A549 (cell line): ENCODE data around the gene NOX3. TPM values are rescaled to one million over a fixed set of nuclear protein-coding genes. Genes with fewer than 3 reads are reported as not detected.

Experiments used
- ATAC-seq, 2 experiments: fragments of 200-7000 bp in 1 of 2; fragments of >200 bp in 1 of 2; cut with Nextera tagmentation in 1 of 2; cut with Tn5 transposase in 1 of 2; 3 replicates each; pipeline versions ENCODE4 v1.8.0 to v1.9.1; 2018 to 2020; ENCODE audit warnings: mild to moderate bottlenecking in 1 of 2, moderate library complexity in 1 of 2
- CTCF ChIA-PET: fragments of 300-600 bp; sonication (Branson Sonifier 250); formaldehyde crosslinking; extraction: SDS; loops from one replicate; lab custom pipeline; 2021; ENCODE audit warnings: antibody characterized with exemption, inconsistent platforms; lab: Yijun Ruan, JAX
- POLR2A ChIA-PET: fragments of 350-600 bp; formaldehyde crosslinking; extraction: SDS; loops from one replicate; lab custom pipeline; 2021; ENCODE audit warnings: antibody characterized with exemption, inconsistent platforms; lab: Yijun Ruan, JAX
- DNase-seq, 2 experiments: peaks; one replicate each; pipeline versions ENCODE4 v3.0.0 to v3.0.0-alpha.2; 2011 to 2016; ENCODE audit warnings: low read depth in 1 of 2, low spot score in 1 of 2
- FAIRE-seq: peaks from 2 replicates; lab custom pipeline; 2011; peaks lifted over from hg19 to GRCh38; lab: Jason Lieb, UNC
- H3K27ac ChIP-seq, 2 experiments: fragments of >200 bp; sonication (Bioruptor Twin); formaldehyde crosslinking; 3 replicates each; pipeline ENCODE4 v1.5.1; 2016 to 2017
- H3K4me1 ChIP-seq: fragments of >200 bp; sonication (Bioruptor Twin); formaldehyde crosslinking; 3 replicates; pipeline ENCODE4 v1.6.1; 2016
- H3K4me2 ChIP-seq: fragments of >200 bp; sonication (Bioruptor Twin); formaldehyde crosslinking; 3 replicates; pipeline ENCODE4 v1.6.1; 2016
- H3K4me3 ChIP-seq: fragments of >200 bp; sonication (Bioruptor Twin); formaldehyde crosslinking; 3 replicates; pipeline ENCODE4 v1.5.1; 2016
- H3K9me3 ChIP-seq: fragments of >200 bp; sonication (Bioruptor Twin); formaldehyde crosslinking; 3 replicates; pipeline ENCODE4 v1.6.1; 2016
- BHLHE40 ChIP-seq: IDR thresholded peaks from 2 replicates; pipeline ENCODE4 v1.6.1; 2012; ENCODE audit warnings: low read depth, low read length, inconsistent platforms
- CBX2 ChIP-seq: fragments of 200-600 bp; sonication (generic); IDR thresholded peaks from 2 replicates; pipeline ENCODE4 v1.6.1; 2016; ENCODE audit warnings: low read depth, mild to moderate bottlenecking, borderline replicate concordance
- CBX8 ChIP-seq: fragments of 200-600 bp; sonication (generic); IDR thresholded peaks from 2 replicates; pipeline ENCODE4 v1.6.1; 2016
- CEBPB ChIP-seq, 2 experiments: fragments of >200 bp in 1 of 2; sonication (Bioruptor Twin) in 1 of 2; formaldehyde crosslinking in 1 of 2; IDR thresholded peaks; 2 replicates each; pipeline ENCODE4 v1.6.1; 2012 to 2016
- EHF ChIP-seq: fragments of 250-450 bp; sonication (Bioruptor Pico); IDR thresholded peaks from 2 replicates; pipeline ENCODE4 v1.5.0; 2020; ENCODE audit warnings: mild to moderate bottlenecking
- EP300 ChIP-seq, 2 experiments: fragments of >200 bp; sonication (Bioruptor Twin); formaldehyde crosslinking; IDR thresholded peaks; 2 replicates in 1 of 2; 3 replicates in 1 of 2; pipeline ENCODE4 v1.6.1; 2016 to 2017
- ESRRA ChIP-seq: fragments of 150-350 bp; IDR thresholded peaks from 2 replicates; pipeline ENCODE4 v1.6.1; 2014; ENCODE audit warnings: mild to moderate bottlenecking, low read length, borderline replicate concordance
- FOSB ChIP-seq: fragments of 250-450 bp; sonication (Bioruptor Pico); IDR thresholded peaks from 2 replicates; pipeline ENCODE4 v1.5.0; 2020; ENCODE audit warnings: mild to moderate bottlenecking, moderate library complexity
- FOSL2 ChIP-seq, 2 experiments: fragments of 450-650 bp in 1 of 2; fragments of >200 bp in 1 of 2; sonication (Bioruptor Twin) in 1 of 2; formaldehyde crosslinking; IDR thresholded peaks; 2 replicates each; pipeline versions ENCODE4 v1.5.0 to v1.6.1; 2016 to 2020; ENCODE audit warnings: mild to moderate bottlenecking in 1 of 2, moderate library complexity in 1 of 2
- GATA3 ChIP-seq: IDR thresholded peaks from 2 replicates; pipeline ENCODE4 v1.6.1; 2012; ENCODE audit warnings: borderline replicate concordance
- HOXA7 ChIP-seq: fragments of 250-450 bp; sonication (Bioruptor Pico); IDR thresholded peaks from 2 replicates; pipeline ENCODE4 v1.5.0; 2020; ENCODE audit warnings: mild to moderate bottlenecking, moderate library complexity
- KDM1A ChIP-seq: fragments of 200-600 bp; sonication (generic); IDR thresholded peaks from 2 replicates; pipeline ENCODE4 v1.6.1; 2016; ENCODE audit warnings: low read depth, mild to moderate bottlenecking
- KDM5A ChIP-seq: fragments of 200-600 bp; sonication (generic); IDR thresholded peaks from 2 replicates; pipeline ENCODE4 v1.6.1; 2016; ENCODE audit warnings: antibody characterized with exemption, mild to moderate bottlenecking
- MAFK ChIP-seq: fragments of 450-650 bp; IDR thresholded peaks from 2 replicates; pipeline ENCODE4 v1.6.1; 2014; ENCODE audit not compliant: partially characterized antibody
- MYC ChIP-seq: IDR thresholded peaks from 2 replicates; pipeline ENCODE4 v1.6.1; 2012; ENCODE audit warnings: mild to moderate bottlenecking, inconsistent platforms, low read length, improper control_type of control experiment, borderline replicate concordance
- NPAS2 ChIP-seq: fragments of 250-450 bp; sonication (Bioruptor Pico); IDR thresholded peaks from 2 replicates; pipeline ENCODE4 v1.8.0; 2022; ENCODE audit warnings: mild to moderate bottlenecking, moderate library complexity, borderline replicate concordance
- PHF8 ChIP-seq: fragments of 200-600 bp; sonication (generic); IDR thresholded peaks from 2 replicates; pipeline ENCODE4 v1.6.1; 2016; ENCODE audit warnings: low read depth, mild to moderate bottlenecking, antibody characterized with exemption, moderate library complexity, borderline replicate concordance
- POLR2AphosphoS2 ChIP-seq: conservative IDR thresholded peaks from 2 replicates; pipeline ENCODE4 v1.6.1; 2012; ENCODE audit warnings: low read length, improper control_type of control experiment, inconsistent platforms
- RARB ChIP-seq: fragments of 250-450 bp; sonication (Bioruptor Pico); IDR thresholded peaks from 2 replicates; pipeline ENCODE4 v1.8.0; 2021; ENCODE audit warnings: mild to moderate bottlenecking, moderate library complexity
- SMC3 ChIP-seq: fragments of >200 bp; sonication (Bioruptor Twin); formaldehyde crosslinking; IDR thresholded peaks from 3 replicates; pipeline ENCODE4 v1.6.1; 2018; ENCODE audit warnings: inconsistent platforms
- TP53 ChIP-seq: fragments of 250-450 bp; sonication (Bioruptor Pico); IDR thresholded peaks from 2 replicates; pipeline ENCODE4 v1.5.0; 2021; ENCODE audit warnings: mild to moderate bottlenecking, moderate library complexity
- ZFP36 ChIP-seq: fragments of 450-650 bp; IDR thresholded peaks from 2 replicates; pipeline ENCODE4 v1.6.1; 2014; ENCODE audit warnings: borderline replicate concordance; ENCODE audit not compliant: partially characterized antibody
- ZSCAN20 ChIP-seq: fragments of 250-450 bp; sonication (Bioruptor Pico); IDR thresholded peaks from 2 replicates; pipeline ENCODE4 v1.8.0; 2022; ENCODE audit warnings: mild to moderate bottlenecking, moderate library complexity
- WGBS: methylation state at CpG from one replicate; pipeline ENCODE4 v1.1.6; 2017; ENCODE audit errors: missing lambda C conversion rate; 5-methylcytosine and 5-hydroxymethylcytosine counted together
- polyA plus RNA-seq, 4 experiments: library from polyadenylated mRNA; depleted of rRNA in 3 of 4; stranded (reverse); fragments of >200 nt; fragmentation: RNase III in 1 of 4; extraction: RNeasy Plus Mini Kit Qiagen cat#74134 plus additional on column Dnase treatment in 1 of 4; gene quantifications; 2 replicates in 3 of 4; 3 replicates in 1 of 4; pipeline ENCODE4 v1.2.3, GENCODE V29; 2011 to 2017
- TF ChIP-seq, protein P1 (sequence below): fragments of 200-600 bp; sonication (generic); IDR thresholded peaks from 2 replicates; pipeline ENCODE4 v1.6.1; 2016; ENCODE audit warnings: antibody characterized with exemption, mild to moderate bottlenecking, moderate library complexity
- TF ChIP-seq, protein P2 (sequence below): fragments of 150-350 bp; IDR thresholded peaks from 2 replicates; pipeline ENCODE4 v1.6.1; 2014; ENCODE audit warnings: low read depth, mild to moderate bottlenecking, low read length
- TF ChIP-seq, protein P3 (sequence below): IDR thresholded peaks from 2 replicates; pipeline ENCODE4 v1.6.1; 2012
- TF ChIP-seq, protein P4 (sequence below): fragments of 250-450 bp; sonication (Bioruptor Pico); IDR thresholded peaks from 2 replicates; pipeline ENCODE4 v1.5.0; 2021; ENCODE audit warnings: mild to moderate bottlenecking, moderate library complexity, borderline replicate concordance
- TF ChIP-seq, protein P5 (sequence below): fragments of 250-450 bp; sonication (Bioruptor Pico); IDR thresholded peaks from 2 replicates; pipeline ENCODE4 v1.5.0; 2020; ENCODE audit warnings: low read depth, mild to moderate bottlenecking, moderate library complexity

The NOX3 gene
- polyA plus RNA-seq, 2 of the 4 experiments (the other 2 are of a cell fraction): not detected

DNA sequence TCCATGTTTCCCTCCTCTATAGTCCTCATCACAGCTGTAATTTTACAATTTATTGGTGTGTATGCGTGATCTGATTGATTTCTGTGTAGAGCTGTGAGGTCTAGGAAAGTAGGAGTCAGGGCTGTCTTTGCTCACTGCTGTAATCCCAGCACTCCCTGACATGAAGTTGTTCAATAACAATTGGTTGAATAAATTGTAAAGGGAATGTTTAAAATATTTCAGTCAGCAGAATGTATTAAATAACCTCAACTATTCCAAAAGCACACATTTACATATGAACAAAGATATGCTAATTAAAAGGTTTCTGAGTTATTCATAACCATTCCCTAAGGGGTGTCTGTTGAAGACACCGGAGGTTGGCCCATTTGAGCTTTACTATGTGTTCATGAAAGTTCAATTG lies 31.5 kb downstream of the NOX3 start:
- Histone ChIP-seq H3K27ac (no peak overlapping the region), H3K9me3 (no peaks in the 10 kb centered on the region), H3K4me3 (no peak overlapping the region), H3K4me2 (no peak overlapping the region), H3K4me1 (no peaks in the 10 kb centered on the region)
- ChIA-PET CTCF (no interaction called here), POLR2A (no interaction called here)
- no peak for TF ChIP-seq CEBPB (IDR thresholded peaks at IDR 0.05)
- TF ChIP-seq, protein P1, sequence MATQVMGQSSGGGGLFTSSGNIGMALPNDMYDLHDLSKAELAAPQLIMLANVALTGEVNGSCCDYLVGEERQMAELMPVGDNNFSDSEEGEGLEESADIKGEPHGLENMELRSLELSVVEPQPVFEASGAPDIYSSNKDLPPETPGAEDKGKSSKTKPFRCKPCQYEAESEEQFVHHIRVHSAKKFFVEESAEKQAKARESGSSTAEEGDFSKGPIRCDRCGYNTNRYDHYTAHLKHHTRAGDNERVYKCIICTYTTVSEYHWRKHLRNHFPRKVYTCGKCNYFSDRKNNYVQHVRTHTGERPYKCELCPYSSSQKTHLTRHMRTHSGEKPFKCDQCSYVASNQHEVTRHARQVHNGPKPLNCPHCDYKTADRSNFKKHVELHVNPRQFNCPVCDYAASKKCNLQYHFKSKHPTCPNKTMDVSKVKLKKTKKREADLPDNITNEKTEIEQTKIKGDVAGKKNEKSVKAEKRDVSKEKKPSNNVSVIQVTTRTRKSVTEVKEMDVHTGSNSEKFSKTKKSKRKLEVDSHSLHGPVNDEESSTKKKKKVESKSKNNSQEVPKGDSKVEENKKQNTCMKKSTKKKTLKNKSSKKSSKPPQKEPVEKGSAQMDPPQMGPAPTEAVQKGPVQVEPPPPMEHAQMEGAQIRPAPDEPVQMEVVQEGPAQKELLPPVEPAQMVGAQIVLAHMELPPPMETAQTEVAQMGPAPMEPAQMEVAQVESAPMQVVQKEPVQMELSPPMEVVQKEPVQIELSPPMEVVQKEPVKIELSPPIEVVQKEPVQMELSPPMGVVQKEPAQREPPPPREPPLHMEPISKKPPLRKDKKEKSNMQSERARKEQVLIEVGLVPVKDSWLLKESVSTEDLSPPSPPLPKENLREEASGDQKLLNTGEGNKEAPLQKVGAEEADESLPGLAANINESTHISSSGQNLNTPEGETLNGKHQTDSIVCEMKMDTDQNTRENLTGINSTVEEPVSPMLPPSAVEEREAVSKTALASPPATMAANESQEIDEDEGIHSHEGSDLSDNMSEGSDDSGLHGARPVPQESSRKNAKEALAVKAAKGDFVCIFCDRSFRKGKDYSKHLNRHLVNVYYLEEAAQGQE: no peak
- no peak for TF ChIP-seq TP53
- TF ChIP-seq MYC: no peak
- TF ChIP-seq KDM5A: no peak
- TF ChIP-seq RARB (CRISPR knock-in tag): no peak
- TF ChIP-seq CBX8: no peak
- no peak for TF ChIP-seq BHLHE40
- TF ChIP-seq GATA3: no peak
- no peak for TF ChIP-seq NPAS2
- TF ChIP-seq FOSL2 (IDR thresholded peaks at IDR 0.05): no peak
- TF ChIP-seq FOSL2 (CRISPR knock-in tag; IDR thresholded peaks at IDR 0.05): no peak
- no peak for TF ChIP-seq FOSB (CRISPR knock-in tag)
- no peak for TF ChIP-seq HOXA7
- no peak for TF ChIP-seq POLR2AphosphoS2
- TF ChIP-seq MAFK: no peak
- 75% methylated on average over 2 of the region's 2 CpGs for WGBS
- DNase-seq: no peak
- FAIRE-seq: no peak
- no peak for ATAC-seq

DNA sequence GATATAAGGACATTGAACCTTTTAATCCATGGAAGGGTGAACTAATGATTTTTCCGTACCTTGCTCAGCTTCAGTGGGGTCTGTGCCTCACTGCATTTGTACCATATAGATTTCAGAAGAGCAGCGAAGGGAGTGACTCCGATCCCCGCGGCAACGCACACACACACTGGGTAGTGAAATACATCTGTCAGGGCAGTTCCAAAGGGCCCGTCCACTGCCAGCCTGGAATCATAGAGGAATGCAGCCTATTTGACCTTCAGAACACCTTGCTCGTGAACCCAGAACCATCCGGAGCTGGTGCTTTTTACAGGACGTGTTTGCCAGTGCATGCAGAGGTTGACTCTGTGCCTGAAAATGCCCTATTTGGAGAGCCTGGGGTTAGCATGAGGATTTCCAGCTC lies 33.0 kb downstream of the NOX3 start:
- FAIRE-seq (no peak), ATAC-seq (no peak), DNase-seq (no peak)
- TF ChIP-seq POLR2AphosphoS2: no peak
- TF ChIP-seq, protein P2, sequence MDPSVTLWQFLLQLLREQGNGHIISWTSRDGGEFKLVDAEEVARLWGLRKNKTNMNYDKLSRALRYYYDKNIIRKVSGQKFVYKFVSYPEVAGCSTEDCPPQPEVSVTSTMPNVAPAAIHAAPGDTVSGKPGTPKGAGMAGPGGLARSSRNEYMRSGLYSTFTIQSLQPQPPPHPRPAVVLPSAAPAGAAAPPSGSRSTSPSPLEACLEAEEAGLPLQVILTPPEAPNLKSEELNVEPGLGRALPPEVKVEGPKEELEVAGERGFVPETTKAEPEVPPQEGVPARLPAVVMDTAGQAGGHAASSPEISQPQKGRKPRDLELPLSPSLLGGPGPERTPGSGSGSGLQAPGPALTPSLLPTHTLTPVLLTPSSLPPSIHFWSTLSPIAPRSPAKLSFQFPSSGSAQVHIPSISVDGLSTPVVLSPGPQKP: no peak
- no peak for TF ChIP-seq PHF8
- no peak for TF ChIP-seq KDM1A
- TF ChIP-seq, protein P3, sequence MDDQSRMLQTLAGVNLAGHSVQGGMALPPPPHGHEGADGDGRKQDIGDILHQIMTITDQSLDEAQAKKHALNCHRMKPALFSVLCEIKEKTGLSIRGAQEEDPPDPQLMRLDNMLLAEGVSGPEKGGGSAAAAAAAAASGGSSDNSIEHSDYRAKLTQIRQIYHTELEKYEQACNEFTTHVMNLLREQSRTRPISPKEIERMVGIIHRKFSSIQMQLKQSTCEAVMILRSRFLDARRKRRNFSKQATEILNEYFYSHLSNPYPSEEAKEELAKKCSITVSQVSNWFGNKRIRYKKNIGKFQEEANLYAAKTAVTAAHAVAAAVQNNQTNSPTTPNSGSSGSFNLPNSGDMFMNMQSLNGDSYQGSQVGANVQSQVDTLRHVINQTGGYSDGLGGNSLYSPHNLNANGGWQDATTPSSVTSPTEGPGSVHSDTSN: no peak
- Histone ChIP-seq H3K4me2 (no peak overlapping the region), H3K4me1 (no peaks in the 10 kb centered on the region), H3K4me3 (no peak overlapping the region), H3K27ac (no peak overlapping the region), H3K9me3 (no peaks in the 10 kb centered on the region)
- ChIA-PET CTCF (no interaction called here), POLR2A (no interaction called here)
- 97% methylated on average over 7 of the region's 10 CpGs for WGBS

DNA sequence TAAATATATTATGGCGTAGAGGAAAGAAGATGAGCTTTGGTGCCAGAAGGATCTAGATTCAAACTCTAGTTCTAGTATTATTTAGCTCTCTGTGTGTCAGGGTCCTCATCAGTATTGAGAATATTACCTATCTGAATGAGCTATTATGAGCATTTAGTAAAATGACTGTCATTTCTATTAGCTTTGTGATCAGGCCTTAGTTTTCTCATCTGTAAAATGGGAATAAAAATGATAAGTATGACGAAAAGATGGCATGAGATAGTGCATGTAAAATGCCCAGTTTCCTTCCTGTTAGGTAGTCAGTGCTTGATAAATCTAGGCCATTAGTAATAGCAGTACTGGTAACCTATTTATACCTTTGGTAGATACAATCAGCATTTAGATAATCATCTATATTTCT lies 35.1 kb downstream of the NOX3 start:
- ChIA-PET POLR2A (no interaction called here), CTCF (interaction anchor here (1.0 kb wide), 1 partner anchor 22 kb away, joined by 4 read pairs; no protein-coding TSS in a partner anchor)
- DNase-seq: no peak
- whole genome bisulfite sequencing: 81% methylated on average over 2 of the region's 2 CpGs
- H3K9me3 ChIP-seq: no peaks in the 10 kb centered on the region
- no peak for FAIRE-seq
- H3K4me3 ChIP-seq: no peak overlapping the region
- H3K4me2 ChIP-seq: no peak overlapping the region
- ATAC-seq: no peak
- H3K4me1 ChIP-seq: no peaks in the 10 kb centered on the region
- H3K27ac ChIP-seq: no peak overlapping the region
- TF ChIP-seq ZFP36: no peak
- TF ChIP-seq, protein P4, sequence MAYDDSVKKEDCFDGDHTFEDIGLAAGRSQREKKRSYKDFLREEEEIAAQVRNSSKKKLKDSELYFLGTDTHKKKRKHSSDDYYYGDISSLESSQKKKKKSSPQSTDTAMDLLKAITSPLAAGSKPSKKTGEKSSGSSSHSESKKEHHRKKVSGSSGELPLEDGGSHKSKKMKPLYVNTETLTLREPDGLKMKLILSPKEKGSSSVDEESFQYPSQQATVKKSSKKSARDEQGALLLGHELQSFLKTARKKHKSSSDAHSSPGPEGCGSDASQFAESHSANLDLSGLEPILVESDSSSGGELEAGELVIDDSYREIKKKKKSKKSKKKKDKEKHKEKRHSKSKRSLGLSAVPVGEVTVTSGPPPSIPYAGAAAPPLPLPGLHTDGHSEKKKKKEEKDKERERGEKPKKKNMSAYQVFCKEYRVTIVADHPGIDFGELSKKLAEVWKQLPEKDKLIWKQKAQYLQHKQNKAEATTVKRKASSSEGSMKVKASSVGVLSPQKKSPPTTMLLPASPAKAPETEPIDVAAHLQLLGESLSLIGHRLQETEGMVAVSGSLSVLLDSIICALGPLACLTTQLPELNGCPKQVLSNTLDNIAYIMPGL: no peak
- TF ChIP-seq ESRRA: no peak
- TF ChIP-seq HOXA7: no peak
- no peak for TF ChIP-seq CBX2
- TF ChIP-seq, protein P5, sequence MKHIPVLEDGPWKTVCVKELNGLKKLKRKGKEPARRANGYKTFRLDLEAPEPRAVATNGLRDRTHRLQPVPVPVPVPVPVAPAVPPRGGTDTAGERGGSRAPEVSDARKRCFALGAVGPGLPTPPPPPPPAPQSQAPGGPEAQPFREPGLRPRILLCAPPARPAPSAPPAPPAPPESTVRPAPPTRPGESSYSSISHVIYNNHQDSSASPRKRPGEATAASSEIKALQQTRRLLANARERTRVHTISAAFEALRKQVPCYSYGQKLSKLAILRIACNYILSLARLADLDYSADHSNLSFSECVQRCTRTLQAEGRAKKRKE (CRISPR knock-in tag): no peak
- TF ChIP-seq EP300 (IDR thresholded peaks at IDR 0.05): no peak
- TF ChIP-seq SMC3: no peak
- no peak for TF ChIP-seq EHF (CRISPR knock-in tag)
- no peak for TF ChIP-seq ZSCAN20 (CRISPR knock-in tag)
